HG02840 (cell line): ENCODE measurements around the gene DAPK3.
"Not testable (repeated sequence)": the region's sequence is repeated elsewhere in the genome, so short reads cannot be mapped to it uniquely, and the experiment has no call there.

Experiments
- ATAC-seq: cut with Tn5 transposase; IDR thresholded peaks from one replicate; pipeline ENCODE4 v1.9.1; 2021; ENCODE audit warnings: mild to moderate bottlenecking, moderate library complexity, moderate number of reproducible peaks; ENCODE audit not compliant: unreplicated experiment, low FRiP score

The DAPK3 gene

GRCh38 chr19:3961007-3961406 lies 9.9 kb downstream of the DAPK3 start:
- no peak for ATAC-seq

- no peak for ATAC-seq
Measured at GRCh38 chr19:3959766-3960131, 11.2 kb downstream of the DAPK3 start.

GRCh38 chr19:3958836-3959765 lies 11.8 kb downstream of the DAPK3 start:
- ATAC-seq: no peak

GRCh38 chr19:3955688-3956087 lies 15.2 kb downstream of the DAPK3 start:
- no peak for ATAC-seq

- not testable (repeated sequence) for ATAC-seq
Measured at GRCh38 chr19:3955276-3955675, 15.6 kb downstream of the DAPK3 start.

- no peak for ATAC-seq
Measured at GRCh38 chr19:3954107-3954506, 16.8 kb downstream of the DAPK3 start.

- ATAC-seq: not testable (repeated sequence)
Measured at GRCh38 chr19:3952755-3953276, 18.1 kb downstream of the DAPK3 start.

GRCh38 chr19:3950871-3951861 lies 19.7 kb downstream of the DAPK3 start:
- ATAC-seq: no peak

GRCh38 chr19:3949997-3950859 lies 20.7 kb downstream of the DAPK3 start:
- no peak for ATAC-seq

GRCh38 chr19:3949294-3949693 lies 21.6 kb downstream of the DAPK3 start:
- ATAC-seq: no peak

GRCh38 chr19:3947316-3947933 lies 23.5 kb downstream of the DAPK3 start:
- ATAC-seq: not testable (repeated sequence)

GRCh38 chr19:3945838-3946237 lies 25.1 kb downstream of the DAPK3 start:
- ATAC-seq: no peak

- ATAC-seq: no peak
Measured at GRCh38 chr19:3944018-3944721, 26.7 kb downstream of the DAPK3 start.

GRCh38 chr19:3942790-3943409 lies 28.0 kb downstream of the DAPK3 start:
- no peak for ATAC-seq

GRCh38 chr19:3938300-3938950 lies 32.5 kb downstream of the DAPK3 start:
- not testable (repeated sequence) for ATAC-seq

- ATAC-seq: no peak
Measured at GRCh38 chr19:3936506-3937442, 34.1 kb downstream of the DAPK3 start.
